GM23338 (cell line): ENCODE measurements around the gene MAPK11.

ENCODE experiments used
- CTCF ChIP-seq, 2 experiments: fragments of 200-600 bp in 1 of 2; sonication (generic) in 1 of 2; conservative IDR thresholded peaks; 2 replicates each; pipeline versions ENCODE4 v1.5.1 to v1.6.1; 2016 to 2017; ENCODE audit warnings: antibody characterized with exemption in 2 of 2, low read depth in 2 of 2, mild to moderate bottlenecking in 2 of 2, moderate library complexity in 1 of 2
- EZH2 ChIP-seq: fragments of 200-600 bp; sonication (generic); IDR thresholded peaks from one replicate; pipeline ENCODE4 v1.8.0; 2017; ENCODE audit warnings: antibody characterized with exemption, mild to moderate bottlenecking, low read depth; ENCODE audit not compliant: unreplicated experiment
- POLR2AphosphoS5 ChIP-seq: IDR thresholded peaks from 2 replicates; pipeline ENCODE4 v1.6.1; 2016; ENCODE audit warnings: antibody characterized with exemption, low read depth

GRCh38 chr22:50266994-50267393, 3.2 kb downstream of the MAPK11 start:
- TF ChIP-seq CTCF (conservative IDR thresholded peaks at IDR 0.05; ENCODE audit: low read depth in 2 of 2): no peak
- no peak for TF ChIP-seq EZH2
- TF ChIP-seq POLR2AphosphoS5: no peak
